ENCODE measurements around the gene TIPRL. TPM values are rescaled to one million over a fixed set of nuclear protein-coding genes. Genes with fewer than 3 reads are reported as not detected.

Gene TIPRL
- 10 to 100 TPM; 13.6 to 56.5 (median 28.3) TPM for total RNA-seq
- polyA plus RNA-seq, result 10 to 100 TPM in 1 of 3 donors, 1 to 10 TPM in 2; 9.3 to 59.3 (median 9.6) TPM
- long read RNA-seq, donor 1, transcript TIPRL-202 (7 exons, 3,032 nt), result major isoform, 38 of 47 reads
- long read RNA-seq, donor 1, partial matches to known transcripts, result 9 of 47 reads
- long read RNA-seq, donor 1, other reads (novel, unspliced or antisense), result 0 of 47 reads
- long read RNA-seq, donor 2, transcript TIPRL-202 (7 exons, 3,032 nt), result major isoform, 16 of 23 reads
- long read RNA-seq, donor 2, partial matches to known transcripts, result 7 of 23 reads
- long read RNA-seq, donor 2, other reads (novel, unspliced or antisense), result 0 of 23 reads
- long read RNA-seq, donor 3, transcript TIPRL-202 (7 exons, 3,032 nt), result major isoform, 28 of 43 reads
- long read RNA-seq, donor 3, partial matches to known transcripts, result 9 of 43 reads
- long read RNA-seq, donor 3, other reads (novel, unspliced or antisense), result 6 of 43 reads
- long read RNA-seq, donor 4, transcript TIPRL-202 (7 exons, 3,032 nt), result major isoform, 24 of 27 reads
- long read RNA-seq, donor 4, partial matches to known transcripts, result 2 of 27 reads
- long read RNA-seq, donor 4, other reads (novel, unspliced or antisense), result 1 of 27 reads
- long read RNA-seq, donor 5, transcript TIPRL-202 (7 exons, 3,032 nt), result major isoform, 27 of 31 reads
- long read RNA-seq, donor 5, partial matches to known transcripts, result 1 of 31 reads
- long read RNA-seq, donor 5, other reads (novel, unspliced or antisense), result 3 of 31 reads
- long read RNA-seq, donor 6, transcript TIPRL-202 (7 exons, 3,032 nt), result major isoform, 11 of 14 reads
- long read RNA-seq, donor 6, partial matches to known transcripts, result 1 of 14 reads
- long read RNA-seq, donor 6, other reads (novel, unspliced or antisense), result 2 of 14 reads
- long read RNA-seq, donor 7, transcript TIPRL-202 (7 exons, 3,032 nt), result major isoform, 14 of 48 reads
- long read RNA-seq, donor 7, partial matches to known transcripts, result 34 of 48 reads
- long read RNA-seq, donor 7, other reads (novel, unspliced or antisense), result 0 of 48 reads
- long read RNA-seq, donor 8, transcript TIPRL-202 (7 exons, 3,032 nt), result major isoform, 38 of 77 reads
- long read RNA-seq, donor 8, partial matches to known transcripts, result 38 of 77 reads
- long read RNA-seq, donor 8, other reads (novel, unspliced or antisense), result 0 of 77 reads
- long read RNA-seq, donor 9, transcript TIPRL-202 (7 exons, 3,032 nt), result major isoform, 22 of 29 reads
- long read RNA-seq, donor 9, partial matches to known transcripts, result 7 of 29 reads
- long read RNA-seq, donor 9, other reads (novel, unspliced or antisense), result 0 of 29 reads
- long read RNA-seq, donor 10, transcript TIPRL-202 (7 exons, 3,032 nt), result major isoform, 21 of 21 reads
- long read RNA-seq, donor 10, partial matches to known transcripts, result 0 of 21 reads
- long read RNA-seq, donor 10, other reads (novel, unspliced or antisense), result 0 of 21 reads

GRCh38 chr1:168178638-168179437 is at the start of gene TIPRL:
TSS of gene TIPRL (plus strand) at chr1:168178962. CDS start at chr1:168179078, 116 bp downstream.
- DNase-seq, result peak; percentile 96 to 99 (median 97)
- 0% methylated on average over 34 to 56 of the region's 56 CpGs for WGBS, 4 donors
- Histone ChIP-seq H3K36me3 (replicated peaks in 1 of 2) (no peaks in the 10 kb centered on the region), H3K27me3 (no peaks in the 10 kb centered on the region), H3K4me1 (replicated peaks in 1 of 2) (peaks cover 0 to 12% of the 10 kb centered on the region in 2 donors), H3K27ac (peak within 1 kb of the TSS; percentile 63 to 95 (median 88)), H3K9me3 (replicated peaks in 1 of 3) (no peaks in the 10 kb centered on the region), H3K4me3 (peak within 1 kb of the TSS; percentile 31 to 91 (median 64))
- intact Hi-C loops (cut with DNase I), result no loop called here
- TF ChIP-seq POLR2A (IDR thresholded peaks at IDR 0.05) (peak; percentile 68 to 85), CTCF (IDR thresholded peaks at IDR 0.05) (peak; percentile 45 to 79 (median 69))

GRCh38 chr1:168129933-168130332 is 48.8 kb upstream of the TIPRL start:
- TF ChIP-seq CTCF (IDR thresholded peaks at IDR 0.05) (no peak), POLR2A (IDR thresholded peaks at IDR 0.05) (no peak)
- intact Hi-C loops (cut with DNase I), result no loop called here
- Histone ChIP-seq H3K27me3 (no peaks in the 10 kb centered on the region), H3K27ac (no peak overlapping the region), H3K9me3 (replicated peaks in 1 of 3) (no peaks in the 10 kb centered on the region), H3K36me3 (replicated peaks in 1 of 2) (no peaks in the 10 kb centered on the region), H3K4me1 (replicated peaks in 1 of 2) (no peaks in the 10 kb centered on the region), H3K4me3 (no peak overlapping the region)
- 90 to 93% (median 92%) methylated on average over 6 of the region's 6 CpGs for WGBS, 4 donors
- DNase-seq, result no peak

- intact Hi-C loops (cut with DNase I), result no loop called here
These were observed 44.6 kb upstream of the TIPRL start for GRCh38 chr1:168134132-168134531.

More at GRCh38 chr1:168134132-168134531, 44.6 kb upstream of the TIPRL start:
- no peak for DNase-seq
- H3K27ac ChIP-seq, result no peak overlapping the region
- no peaks in the 10 kb centered on the region for H3K36me3 ChIP-seq (replicated peaks in 1 of 2)
- TF ChIP-seq POLR2A (IDR thresholded peaks at IDR 0.05) (no peak), CTCF (IDR thresholded peaks at IDR 0.05) (no peak)
- H3K4me3 ChIP-seq, result no peak overlapping the region
- H3K9me3 ChIP-seq (replicated peaks in 1 of 3), result no peaks in the 10 kb centered on the region
- 64 to 85% (median 80%) methylated on average over 1 of the region's 1 CpG for WGBS, 4 donors
- no peaks in the 10 kb centered on the region for H3K27me3 ChIP-seq
- H3K4me1 ChIP-seq (replicated peaks in 1 of 2), result peaks cover 8 to 13% of the 10 kb centered on the region in 2 donors
